B cell (primary cell): Measurements from ENCODE around the gene IL31RA.

Experiments
- CTCF ChIP-seq: fragments of 200-600 bp; IDR thresholded peaks from one replicate; pipeline ENCODE4 v1.8.0; 2022; ENCODE audit warnings: antibody characterized with exemption, mild to moderate bottlenecking
- EZH2 ChIP-seq: IDR thresholded peaks from 2 replicates; pipeline ENCODE4 v1.6.1; 2012; ENCODE audit warnings: borderline replicate concordance, low read depth, mild to moderate bottlenecking, moderate library complexity, low read length; ENCODE audit not compliant: insufficient read depth, poor library complexity, severe bottlenecking

DNA sequence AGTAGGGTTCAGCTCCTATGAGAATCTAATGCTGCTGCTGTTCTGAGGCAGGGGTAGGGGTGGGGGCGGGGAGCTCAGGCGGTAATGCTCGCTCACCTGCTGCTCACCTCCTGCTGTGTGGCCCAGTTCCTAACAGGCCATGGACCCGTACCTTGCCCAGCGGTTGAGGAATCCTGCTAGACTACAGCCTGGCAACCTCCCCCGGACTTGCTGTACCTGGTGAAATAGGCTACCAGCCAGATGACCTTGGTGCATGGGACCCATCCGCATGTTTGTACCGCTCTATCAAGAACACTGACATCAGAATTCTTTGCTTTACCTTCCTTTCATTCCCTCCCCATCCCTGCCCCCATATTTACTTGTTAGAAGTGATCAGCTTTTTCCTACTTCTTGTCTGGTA, 15.3 kb downstream of the IL31RA start:
- TF ChIP-seq CTCF, result no peak
- TF ChIP-seq EZH2, result no peak
